Hindlimb muscle (tissue), 1 donor: ENCODE results near the gene ZFAND3. TPM values are rescaled to one million over a fixed set of nuclear protein-coding genes. Genes with fewer than 3 reads are reported as not detected.

Experiments
- DNase-seq: peaks from one replicate; pipeline ENCODE4 v3.0.0-alpha.2; 2013
- polyA plus RNA-seq: library from polyadenylated mRNA; unstranded; fragments of 120-200 nt; gene quantifications from one replicate; pipeline ENCODE4 v1.2.1, GENCODE V29; 2013; ENCODE audit not compliant: insufficient read length

ZFAND3 gene
- polyA plus RNA-seq, 1 donor = 95.5 TPM

GRCh38 chr6:37897818-37898515, 78.4 kb downstream of the ZFAND3 start:
- no peak for DNase-seq

GRCh38 chr6:37903351-37904340, 84.1 kb downstream of the ZFAND3 start:
- DNase-seq = no peak

- no peak for DNase-seq
Measured at GRCh38 chr6:37904590-37904989, 85.1 kb downstream of the ZFAND3 start.

DNA sequence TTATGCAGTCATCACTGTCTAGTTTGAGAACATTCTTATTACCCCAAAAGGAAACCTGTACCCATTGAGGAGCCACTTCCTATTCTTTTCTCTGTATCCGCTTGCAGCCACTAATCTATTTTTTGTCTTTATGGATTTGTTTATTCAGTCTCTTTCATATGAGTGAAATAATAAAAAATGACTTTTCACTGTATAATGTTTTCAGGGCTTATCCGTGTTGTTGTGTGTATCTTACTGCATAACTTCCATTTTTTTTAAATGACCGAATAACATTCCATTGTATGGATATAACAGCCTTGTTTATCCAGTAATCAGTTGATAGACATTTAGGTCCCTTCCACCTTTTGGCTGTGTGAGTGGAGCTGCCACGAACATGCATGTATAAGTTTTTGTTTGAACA, 86.6 kb downstream of the ZFAND3 start:
- no peak for DNase-seq

- DNase-seq = no peak
Measured at GRCh38 chr6:37910998-37911397, 91.5 kb downstream of the ZFAND3 start.

DNA sequence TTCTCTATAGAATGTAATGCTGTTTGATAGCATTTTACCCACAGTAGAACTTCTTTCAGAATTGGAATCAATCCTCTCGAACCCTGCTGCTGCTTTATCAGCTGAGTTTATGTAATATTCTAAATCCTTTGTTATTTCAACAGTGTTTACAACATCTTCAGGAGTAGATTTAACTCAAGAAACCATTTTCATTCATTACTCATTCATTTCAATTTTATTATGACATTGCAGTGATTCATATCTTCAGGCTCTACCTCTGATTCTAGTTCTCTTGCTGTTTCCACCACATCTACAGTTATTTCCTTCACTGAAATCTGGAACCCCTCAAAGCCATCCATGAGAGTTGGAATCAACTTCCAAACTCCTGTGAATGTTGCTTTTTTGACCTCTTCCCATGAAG, 93.7 kb downstream of the ZFAND3 start:
- no peak for DNase-seq

DNA sequence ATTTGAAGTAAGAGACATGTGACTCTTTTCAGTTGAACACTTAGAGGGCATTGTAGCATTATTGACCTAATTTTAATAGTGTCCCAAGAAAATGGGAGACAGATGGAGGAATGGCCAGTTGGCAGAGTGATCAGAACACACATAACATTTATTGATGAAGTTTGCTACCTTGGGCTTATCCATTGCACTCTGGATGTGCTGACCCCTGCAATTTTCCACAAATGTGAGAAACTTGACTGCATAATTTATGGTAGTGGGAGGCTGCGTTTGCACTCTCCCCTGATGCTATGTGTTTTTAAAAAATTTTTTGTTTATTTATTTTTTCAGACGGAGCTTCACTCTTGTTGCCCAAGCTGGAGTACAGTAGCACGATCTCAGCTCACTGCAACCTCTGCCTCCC, 95.9 kb downstream of the ZFAND3 start:
- no peak for DNase-seq

- no peak for DNase-seq
Measured at GRCh38 chr6:37916149-37916548, 96.6 kb downstream of the ZFAND3 start.

DNA sequence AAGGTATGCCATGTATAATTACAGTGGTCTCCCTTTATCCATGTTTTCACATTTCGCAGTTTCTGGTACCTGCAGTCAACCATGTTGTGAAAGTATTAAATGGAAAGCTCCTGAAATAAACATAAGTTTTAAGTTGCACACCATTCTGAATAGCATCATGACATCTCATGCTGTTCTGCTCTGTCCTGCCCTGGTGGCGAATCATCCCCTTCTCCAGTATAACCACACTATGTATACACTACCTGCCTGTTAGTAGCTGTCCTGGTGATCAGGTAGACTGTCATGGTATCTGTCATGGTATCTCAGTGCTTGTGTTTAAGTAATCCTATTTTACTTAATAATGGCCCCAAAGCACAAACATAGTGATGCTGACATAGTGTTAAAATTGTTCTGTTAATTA, 97.1 kb downstream of the ZFAND3 start:
- DNase-seq = no peak

DNA sequence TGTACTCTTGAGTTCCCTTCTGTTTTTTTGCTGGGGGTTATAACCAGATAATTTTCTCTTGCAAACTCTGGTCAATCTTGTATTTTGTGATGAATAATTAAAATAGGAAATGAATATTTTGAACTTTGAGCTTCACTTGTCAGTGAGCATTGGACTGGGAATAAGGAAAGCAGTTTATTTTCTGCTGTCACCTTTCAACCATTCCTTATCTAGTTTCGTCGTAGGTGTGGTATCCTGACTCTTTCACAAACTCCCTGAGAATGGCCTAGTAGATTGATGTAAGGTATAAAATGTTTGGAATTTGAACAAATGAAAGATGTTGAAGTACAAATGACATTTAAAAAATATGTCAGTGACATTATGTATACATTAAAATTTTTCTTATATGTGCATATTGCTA, 98.0 kb downstream of the ZFAND3 start:
- DNase-seq = no peak

DNA sequence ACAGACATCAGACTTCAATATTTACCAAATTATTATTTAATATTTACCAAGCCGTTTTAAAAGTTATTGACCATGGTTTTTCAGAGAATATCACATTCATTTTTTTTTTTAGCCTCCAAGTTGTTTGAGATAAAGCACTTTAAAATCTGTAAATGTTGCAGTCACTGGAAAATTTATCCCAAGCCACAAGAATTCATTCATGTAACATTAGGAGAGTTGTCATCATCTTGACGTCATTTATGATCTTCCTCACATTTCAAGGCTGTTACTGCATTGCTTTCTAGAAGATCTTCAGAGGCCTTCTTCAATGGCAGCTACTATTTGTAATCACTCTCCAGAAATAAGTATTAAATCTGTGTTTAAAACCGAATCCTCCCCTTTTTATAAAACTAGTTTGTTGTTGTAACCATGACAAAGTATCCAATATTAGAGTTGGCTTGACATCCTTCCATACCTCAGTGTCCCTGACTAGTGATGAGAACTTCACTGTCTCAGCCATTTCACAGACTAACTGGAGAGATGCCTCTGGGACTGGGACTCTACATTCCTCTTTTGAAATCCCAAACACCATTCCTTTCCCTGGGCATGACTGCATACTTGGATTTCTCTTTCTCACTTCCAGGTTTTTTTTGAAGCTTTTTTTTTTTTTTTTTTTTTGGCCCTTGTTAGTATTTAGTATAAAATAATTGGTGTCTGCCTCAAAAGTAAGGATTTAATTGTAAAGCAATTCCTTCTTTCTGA, 100.1 kb downstream of the ZFAND3 start:
- DNase-seq = no peak

DNA sequence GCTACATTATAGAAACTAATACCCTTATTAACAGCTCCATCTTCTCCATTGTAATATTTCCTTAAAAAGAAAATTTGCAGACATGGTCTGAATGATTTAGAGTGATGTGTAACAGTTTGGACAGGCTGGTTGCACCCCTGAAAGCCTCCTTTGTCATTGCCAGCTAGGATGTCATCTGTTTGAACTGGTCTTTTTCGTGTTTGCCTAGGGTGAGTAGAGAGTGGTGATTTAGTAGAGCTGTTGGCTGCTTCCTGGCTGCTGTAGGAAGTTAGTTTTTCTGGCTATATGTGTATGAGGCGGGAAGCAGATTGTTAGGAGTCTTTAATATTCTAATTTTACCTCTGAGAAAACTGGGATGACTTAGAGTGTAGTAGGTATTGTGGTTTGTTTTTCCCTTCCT, 101.1 kb downstream of the ZFAND3 start:
- DNase-seq = no peak

GRCh38 chr6:37922563-37922962, 103.0 kb downstream of the ZFAND3 start:
- no peak for DNase-seq

GRCh38 chr6:37923514-37923913, 104.0 kb downstream of the ZFAND3 start:
- DNase-seq = no peak

DNA sequence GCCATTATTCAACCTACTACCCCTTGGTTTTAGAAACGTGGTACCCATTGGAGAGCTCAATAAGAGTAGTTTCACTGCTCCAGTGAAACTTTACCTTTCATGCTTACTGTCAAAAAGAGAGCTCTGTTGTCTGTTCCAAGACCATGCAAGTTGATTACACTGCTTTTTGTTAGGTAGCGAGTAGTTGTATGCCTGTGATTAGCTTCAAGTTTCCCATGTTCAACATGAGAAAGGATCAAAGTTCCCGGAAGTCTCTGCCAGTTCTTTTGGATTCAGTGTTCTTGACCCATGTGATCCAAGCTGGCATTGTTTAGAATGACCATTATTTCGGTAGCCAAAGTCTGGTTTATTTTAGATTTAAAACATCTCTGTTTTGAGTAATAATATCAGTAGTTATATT, 107.1 kb downstream of the ZFAND3 start:
- no peak for DNase-seq

DNA sequence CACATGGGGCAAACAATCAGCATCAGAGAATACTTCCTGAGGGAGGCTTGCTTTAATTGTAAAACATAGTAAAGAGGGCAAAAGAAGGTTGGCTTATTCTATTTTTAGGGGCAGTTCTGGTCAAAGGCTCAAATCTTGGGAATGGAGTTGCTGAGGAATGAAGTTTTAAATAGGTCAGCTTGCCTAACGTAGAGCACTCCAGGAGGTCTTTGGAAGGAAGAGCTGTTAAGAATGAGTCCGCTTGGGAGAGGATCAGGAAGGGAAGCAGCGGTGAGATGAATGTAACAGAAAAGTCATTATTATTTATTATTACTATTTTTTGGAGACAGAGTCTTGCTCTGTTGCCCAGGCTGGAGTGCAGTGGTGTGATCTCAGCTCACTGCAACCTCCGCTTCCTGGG, 108.7 kb downstream of the ZFAND3 start:
- DNase-seq = no peak

- DNase-seq = no peak
Measured at GRCh38 chr6:37930288-37930971, 110.9 kb downstream of the ZFAND3 start.

DNA sequence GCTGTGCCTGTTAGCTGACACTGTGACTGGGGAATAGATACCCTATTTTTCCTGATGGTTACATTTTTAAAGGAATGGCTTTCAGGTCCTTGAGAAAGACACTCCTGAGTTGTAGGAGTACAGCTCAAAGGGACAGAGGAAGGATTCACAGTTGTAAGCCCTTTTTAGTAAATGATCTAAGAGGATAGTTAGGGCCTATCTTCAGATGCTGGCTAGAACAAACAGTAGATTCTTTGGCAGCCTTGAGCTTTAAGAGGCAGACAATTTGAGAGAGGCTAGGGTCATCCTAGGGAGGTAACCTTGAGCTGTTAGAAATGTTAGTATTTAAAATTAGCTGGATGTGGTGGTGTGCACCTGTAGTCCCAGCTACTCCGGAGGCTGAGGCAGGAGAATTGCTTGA, 111.5 kb downstream of the ZFAND3 start:
- DNase-seq = no peak

GRCh38 chr6:37934276-37934675, 114.7 kb downstream of the ZFAND3 start:
- no peak for DNase-seq

- no peak for DNase-seq
Measured at GRCh38 chr6:37936150-37936549, 116.6 kb downstream of the ZFAND3 start.

DNA sequence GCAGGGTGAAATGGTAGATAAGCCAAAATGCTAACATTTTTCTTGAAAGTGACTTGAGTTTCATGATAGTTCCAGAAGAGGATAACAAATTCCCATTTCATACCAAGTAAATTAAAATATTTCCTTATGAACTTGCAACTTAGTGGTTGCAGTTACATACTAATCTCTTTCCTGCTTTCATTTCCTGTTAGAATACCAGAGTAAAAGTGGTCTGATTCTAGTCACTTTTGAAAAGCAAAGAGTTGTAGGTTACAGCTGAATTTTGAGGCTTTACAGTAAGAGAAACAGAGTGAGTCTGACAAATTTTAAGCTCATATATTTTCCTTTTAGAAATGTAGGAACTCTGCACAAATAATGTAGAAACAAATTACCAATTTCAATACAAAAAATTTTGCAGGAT, 117.4 kb downstream of the ZFAND3 start:
- no peak for DNase-seq

- DNase-seq = no peak
Measured at GRCh38 chr6:37938909-37939308, 119.4 kb downstream of the ZFAND3 start.
